Central memory CD4-positive, alpha-beta T cell (primary cell): ENCODE measurements around the gene L3MBTL4.
"Not testable (repeated sequence)": the region's sequence is repeated elsewhere in the genome, so short reads cannot be mapped to it uniquely, and the experiment has no call there.

Experiments used
- DNase-seq: peaks from one replicate; pipeline ENCODE4 v3.0.0; 2022

Gene L3MBTL4

GRCh38 chr18:6406075-6406909 lies 8.4 kb downstream of the L3MBTL4 start:
- DNase-seq = no peak

GRCh38 chr18:6405237-6406074 lies 9.3 kb downstream of the L3MBTL4 start:
- no peak for DNase-seq

GRCh38 chr18:6404834-6405233 lies 9.9 kb downstream of the L3MBTL4 start:
- DNase-seq = no peak

- no peak for DNase-seq
Observed at GRCh38 chr18:6401687-6402086, 13.0 kb downstream of the L3MBTL4 start.

- no peak for DNase-seq
Observed at GRCh38 chr18:6399776-6400175, 14.9 kb downstream of the L3MBTL4 start.

- no peak for DNase-seq
Observed at GRCh38 chr18:6397931-6398566, 16.7 kb downstream of the L3MBTL4 start.

GRCh38 chr18:6396847-6397246 lies 17.9 kb downstream of the L3MBTL4 start:
- DNase-seq = no peak

- DNase-seq = no peak
Observed at GRCh38 chr18:6396276-6396675, 18.4 kb downstream of the L3MBTL4 start.

GRCh38 chr18:6389005-6389404 lies 25.7 kb downstream of the L3MBTL4 start:
- no peak for DNase-seq

- DNase-seq = no peak
Observed at GRCh38 chr18:6382963-6383362, 31.7 kb downstream of the L3MBTL4 start.

GRCh38 chr18:6377473-6377872 lies 37.2 kb downstream of the L3MBTL4 start:
- DNase-seq = not testable (repeated sequence)

- DNase-seq = no peak
Observed at GRCh38 chr18:6376433-6377229, 38.1 kb downstream of the L3MBTL4 start.

- DNase-seq = no peak
Observed at GRCh38 chr18:6374935-6375529, 39.7 kb downstream of the L3MBTL4 start.

GRCh38 chr18:6374340-6374739 lies 40.4 kb downstream of the L3MBTL4 start:
- DNase-seq = no peak

- no peak for DNase-seq
Observed at GRCh38 chr18:6373187-6373586, 41.5 kb downstream of the L3MBTL4 start.

- DNase-seq = no peak
Observed at GRCh38 chr18:6370886-6371635, 43.6 kb downstream of the L3MBTL4 start.

- no peak for DNase-seq
Observed at GRCh38 chr18:6370410-6370809, 44.3 kb downstream of the L3MBTL4 start.

GRCh38 chr18:6368017-6368416 lies 46.7 kb downstream of the L3MBTL4 start:
- DNase-seq = no peak

- no peak for DNase-seq
Observed at GRCh38 chr18:6367208-6367607, 47.5 kb downstream of the L3MBTL4 start.

- DNase-seq = no peak
Observed at GRCh38 chr18:6366776-6367175, 47.9 kb downstream of the L3MBTL4 start.

- DNase-seq = no peak
Observed at GRCh38 chr18:6365385-6365784, 49.3 kb downstream of the L3MBTL4 start.
